HG03432 (cell line): ENCODE results near the gene IDH3B.
"Not testable (repeated sequence)": the region's sequence is repeated elsewhere in the genome, so short reads cannot be mapped to it uniquely, and the experiment has no call there.

Experiments used
- ATAC-seq: cut with Tn5 transposase; IDR thresholded peaks from one replicate; pipeline ENCODE4 v1.9.1; 2021; ENCODE audit warnings: mild to moderate bottlenecking, moderate library complexity; ENCODE audit not compliant: unreplicated experiment

Gene IDH3B

GRCh38 chr20:2663887-2664719, at the start of gene IDH3B:
Gene IDH3B (minus strand): TSS chr20:2664216. CDS start chr20:2664188, 28 bp downstream.
- ATAC-seq, result peak; percentile 93

GRCh38 chr20:2713285-2713684, 49.3 kb upstream of the IDH3B start:
- no peak for ATAC-seq

GRCh38 chr20:2709205-2709981, 45.4 kb upstream of the IDH3B start:
- ATAC-seq, result no peak

- ATAC-seq, result no peak
Observed at GRCh38 chr20:2708665-2709064, 44.6 kb upstream of the IDH3B start.

- ATAC-seq, result no peak
Observed at GRCh38 chr20:2708073-2708415, 44.0 kb upstream of the IDH3B start.

- ATAC-seq, result no peak
Observed at GRCh38 chr20:2707353-2708072, 43.5 kb upstream of the IDH3B start.

- ATAC-seq, result no peak
Observed at GRCh38 chr20:2706688-2707352, 42.8 kb upstream of the IDH3B start.

- ATAC-seq, result no peak
Observed at GRCh38 chr20:2705931-2706645, 42.1 kb upstream of the IDH3B start.

- no peak for ATAC-seq
Observed at GRCh38 chr20:2703716-2704475, 39.9 kb upstream of the IDH3B start.

- ATAC-seq, result no peak
Observed at GRCh38 chr20:2701671-2702081, 37.7 kb upstream of the IDH3B start.

- no peak for ATAC-seq
Observed at GRCh38 chr20:2700913-2701620, 37.1 kb upstream of the IDH3B start.

- no peak for ATAC-seq
Observed at GRCh38 chr20:2699775-2700413, 35.9 kb upstream of the IDH3B start.

GRCh38 chr20:2698912-2699311, 34.9 kb upstream of the IDH3B start:
- no peak for ATAC-seq

- ATAC-seq, result no peak
Observed at GRCh38 chr20:2698186-2698817, 34.3 kb upstream of the IDH3B start.

GRCh38 chr20:2697768-2698167, 33.8 kb upstream of the IDH3B start:
- ATAC-seq, result no peak

- ATAC-seq, result no peak
Observed at GRCh38 chr20:2696646-2697045, 32.6 kb upstream of the IDH3B start.

GRCh38 chr20:2695984-2696525, 32.0 kb upstream of the IDH3B start:
- not testable (repeated sequence) for ATAC-seq
